HUDEP-2 (cell line): ENCODE results near the gene CD38.

Source experiments
- DNase-seq, 76 experiments: peaks; one replicate each; lab custom pipeline; 2025; ENCODE audit not compliant: unreplicated experiment in 76 of 76; lab: John Stamatoyannopoulos, UW

Gene CD38

GRCh38 chr4:15894921-15895916 is 117.1 kb downstream of the CD38 start:
- no peak for DNase-seq

- DNase-seq = no peak
These were observed 119.4 kb downstream of the CD38 start for GRCh38 chr4:15897577-15897976.

GRCh38 chr4:15898902-15899301 is 120.8 kb downstream of the CD38 start:
- no peak for DNase-seq

- no peak for DNase-seq
These were observed 121.4 kb downstream of the CD38 start for GRCh38 chr4:15899511-15899910.

- DNase-seq = no peak
These were observed 122.9 kb downstream of the CD38 start for GRCh38 chr4:15901007-15901406.

- no peak for DNase-seq
These were observed 123.9 kb downstream of the CD38 start for GRCh38 chr4:15901998-15902397.

- no peak for DNase-seq
These were observed 124.6 kb downstream of the CD38 start for GRCh38 chr4:15902746-15903145.
